Cardiac septum (tissue), 1 donor: ENCODE measurements around the gene ULBP2. TPM values are rescaled to one million over a fixed set of nuclear protein-coding genes. Genes with fewer than 3 reads are reported as not detected.
"Not testable (repeated sequence)": the region's sequence is repeated elsewhere in the genome, so short reads cannot be mapped to it uniquely, and the experiment has no call there.

Source experiments
- DNase-seq: peaks from one replicate; pipeline ENCODE4 v3.0.0-alpha.2; 2020; ENCODE audit warnings: low spot score
- intact Hi-C: fragments of 100-400 bp; cut with DNase I; formaldehyde crosslinking; loops from one replicate; pipeline ENCODE4 v1.14.0; 2022
- total RNA-seq: library from RNA; stranded (reverse); fragmentation: NEBNext Ultra II Directional; extraction: Animal tissue kit (Norgen Biotek cat#: 25700); gene quantifications from one replicate; pipeline ENCODE4 v1.2.1, GENCODE V29; 2021
- donor health status: DM: no; HTN: no; CAD: no.

The ULBP2 gene
- total RNA-seq, 1 donor from 2014 or later = 1.1 TPM

- intact Hi-C loops = no loop called here
- DNase-seq = no peak
Observed at GRCh38 chr6:149987602-149988107, 45.8 kb downstream of the ULBP2 start.

- intact Hi-C loops = no loop called here
Observed at GRCh38 chr6:149988550-149989346, 46.9 kb downstream of the ULBP2 start.

GRCh38 chr6:149990212-149990660 is 48.4 kb downstream of the ULBP2 start:
- intact Hi-C loops = no loop called here

More at GRCh38 chr6:149988550-149989346, 46.9 kb downstream of the ULBP2 start:
- DNase-seq = no peak

GRCh38 chr6:149990661-149991471 is 49.1 kb downstream of the ULBP2 start:
- intact Hi-C loops = no loop called here

More at GRCh38 chr6:149990212-149990660, 48.4 kb downstream of the ULBP2 start:
- no peak for DNase-seq

GRCh38 chr6:149991472-149991795 is 49.6 kb downstream of the ULBP2 start:
- intact Hi-C loops = not testable (repeated sequence)

More at GRCh38 chr6:149990661-149991471, 49.1 kb downstream of the ULBP2 start:
- DNase-seq = no peak

GRCh38 chr6:149991838-149992237 is 50.0 kb downstream of the ULBP2 start:
- intact Hi-C loops = no loop called here
- no peak for DNase-seq

More at GRCh38 chr6:149991472-149991795, 49.6 kb downstream of the ULBP2 start:
- not testable (repeated sequence) for DNase-seq

GRCh38 chr6:149995235-149995750 is 53.5 kb downstream of the ULBP2 start:
- intact Hi-C loops = no loop called here
- no peak for DNase-seq

GRCh38 chr6:149995971-149996370 is 54.2 kb downstream of the ULBP2 start:
- intact Hi-C loops = no loop called here

More at GRCh38 chr6:149995971-149996370, 54.2 kb downstream of the ULBP2 start:
- DNase-seq = no peak

Other genes starting within 250 kb of the ULBP2 start
- 14.6 TPM for gene LATS1, start 223.9 kb upstream of the ULBP2 start, total RNA-seq
- gene NUP43, start 195.5 kb upstream of the ULBP2 start, total RNA-seq = 23.2 TPM
- 130 TPM for gene PCMT1, start 192.3 kb upstream of the ULBP2 start, total RNA-seq
- 11.6 TPM for gene LRP11, start 77.7 kb upstream of the ULBP2 start, total RNA-seq
- gene RAET1E, start 43.9 kb upstream of the ULBP2 start, total RNA-seq = not detected
- gene RAET1G, start 18.9 kb upstream of the ULBP2 start, total RNA-seq = 0.35 TPM
- gene ULBP1, start 21.9 kb downstream of the ULBP2 start, total RNA-seq = 0.16 TPM
- not detected for gene RAET1L, start 83.5 kb downstream of the ULBP2 start, total RNA-seq
- 0.57 TPM for gene ULBP3, start 127.1 kb downstream of the ULBP2 start, total RNA-seq
- gene PPP1R14C, start 201.0 kb downstream of the ULBP2 start, total RNA-seq = 91.5 TPM